BJ (cell line): ENCODE results near the gene NT5DC1. TPM values are rescaled to one million over a fixed set of nuclear protein-coding genes. Genes with fewer than 3 reads are reported as not detected.

ENCODE experiments used
- CTCF ChIA-PET: fragments of 350-600 bp; formaldehyde crosslinking; extraction: SDS; loops from one replicate; lab custom pipeline; 2021; ENCODE audit warnings: antibody characterized with exemption, inconsistent platforms; lab: Yijun Ruan, JAX
- POLR2A ChIA-PET: fragments of 300-600 bp; sonication (Branson Sonifier 250); formaldehyde crosslinking; extraction: SDS; loops from one replicate; lab custom pipeline; 2021; ENCODE audit warnings: antibody characterized with exemption; lab: Charles Lee
- DNase-seq: peaks from one replicate; pipeline ENCODE4 v3.0.0-alpha.2; 2011; ENCODE audit warnings: low read depth
- H3K27me3 ChIP-seq: 2 replicates; pipeline ENCODE4 v1.6.0; 2011; ENCODE audit warnings: low read length; ENCODE audit not compliant: control insufficient read depth, insufficient read depth
- H3K36me3 ChIP-seq: 2 replicates; pipeline ENCODE4 v1.5.1; 2011; ENCODE audit warnings: low read length; ENCODE audit not compliant: control insufficient read depth, insufficient read depth
- H3K4me3 ChIP-seq: 2 replicates; pipeline ENCODE4 v1.5.1; 2011; ENCODE audit warnings: low read depth, mild to moderate bottlenecking, control low read depth, low read length
- CTCF ChIP-seq: IDR thresholded peaks from 2 replicates; pipeline ENCODE4 v1.5.1; 2011; ENCODE audit warnings: low read depth, mild to moderate bottlenecking, control low read depth, inconsistent platforms, low read length, moderate library complexity; ENCODE audit not compliant: insufficient read depth
- polyA plus RNA-seq: library from polyadenylated mRNA; depleted of rRNA; stranded (reverse); fragments of >200 nt; gene quantifications from 2 replicates; pipeline ENCODE4 v1.2.3, GENCODE V29; 2011

Gene NT5DC1
- polyA plus RNA-seq, 1 experiment = 12.3 TPM

- no peak for DNase-seq
- ChIA-PET POLR2A (no interaction called here), CTCF (no interaction called here)
- no peaks in the 10 kb centered on the region for H3K27me3 ChIP-seq
- TF ChIP-seq CTCF = no peak
- no peaks in the 10 kb centered on the region for H3K36me3 ChIP-seq
- H3K4me3 ChIP-seq = no peak overlapping the region
Measured at GRCh38 chr6:116169880-116170279, 69.2 kb downstream of the NT5DC1 start.

- TF ChIP-seq CTCF = no peak
- Histone ChIP-seq H3K4me3 (no peak overlapping the region), H3K27me3 (no peaks in the 10 kb centered on the region), H3K36me3 (no peaks in the 10 kb centered on the region)
- ChIA-PET CTCF (no interaction called here), POLR2A (no interaction called here)
- no peak for DNase-seq
Measured at GRCh38 chr6:116170358-116171057, 69.9 kb downstream of the NT5DC1 start.

GRCh38 chr6:116173928-116174327, 73.3 kb downstream of the NT5DC1 start:
- Histone ChIP-seq H3K36me3 (no peaks in the 10 kb centered on the region), H3K27me3 (no peaks in the 10 kb centered on the region), H3K4me3 (no peak overlapping the region)
- ChIA-PET POLR2A (no interaction called here), CTCF (interaction anchor here (0.6 kb wide), 1 partner anchor 38 kb away, joined by 4 read pairs; no protein-coding TSS in a partner anchor)
- no peak for DNase-seq
- TF ChIP-seq CTCF = no peak

GRCh38 chr6:116175344-116175743, 74.7 kb downstream of the NT5DC1 start:
- ChIA-PET CTCF (no interaction called here), POLR2A (no interaction called here)
- Histone ChIP-seq H3K36me3 (no peaks in the 10 kb centered on the region), H3K4me3 (no peak overlapping the region), H3K27me3 (no peaks in the 10 kb centered on the region)
- TF ChIP-seq CTCF = no peak
- DNase-seq = no peak

- Histone ChIP-seq H3K4me3 (no peak overlapping the region), H3K36me3 (no peaks in the 10 kb centered on the region), H3K27me3 (no peaks in the 10 kb centered on the region)
- no peak for DNase-seq
- ChIA-PET CTCF (no interaction called here), POLR2A (no interaction called here)
- no peak for TF ChIP-seq CTCF
Measured at GRCh38 chr6:116176596-116176995, 75.9 kb downstream of the NT5DC1 start.
